Activated naive CD8-positive, alpha-beta T cell treated with anti-CD3 and anti-CD28 coated beads, Interleukin-2, amount 10 ng/mL, durations not matched to agents 7 days and 5 days (primary cell): ENCODE measurements around the gene HELT. TPM values are rescaled to one million over a fixed set of nuclear protein-coding genes. Genes with fewer than 3 reads are reported as not detected.
A peak's percentile ranks its signal among the peaks of the same experiment; 100 is the strongest.
"Not testable (repeated sequence)": the region's sequence is repeated elsewhere in the genome, so short reads cannot be mapped to it uniquely, and the experiment has no call there.

Experiments
- ATAC-seq: fragments of 150-1000 bp; cut with Tn5 transposase; one replicate; pipeline ENCODE4 v1.10.0; 2021; ENCODE audit warnings: low read depth, moderate library complexity
- POLR2A ChIA-PET: fragments of 350-600 bp; sonication (Branson Sonifier 250); formaldehyde crosslinking; loops from one replicate; lab custom pipeline; 2021; ENCODE audit warnings: antibody characterized with exemption; lab: Charles Lee
- DNase-seq: peaks from one replicate; pipeline ENCODE4 v3.0.0; 2021
- H3K27ac Mint-ChIP-seq: one replicate; pipeline ENCODE4 v1.8.0; 2022; ENCODE audit warnings: mild to moderate bottlenecking, mixed read lengths
- H3K27me3 Mint-ChIP-seq: one replicate; pipeline ENCODE4 v1.8.0; 2022; ENCODE audit warnings: mild to moderate bottlenecking, moderate library complexity, mixed read lengths
- H3K36me3 Mint-ChIP-seq: one replicate; pipeline ENCODE4 v1.8.0; 2021; ENCODE audit warnings: mild to moderate bottlenecking, mixed read lengths
- H3K4me1 Mint-ChIP-seq: one replicate; pipeline ENCODE4 v1.8.0; 2021; ENCODE audit warnings: mixed read lengths
- H3K4me3 Mint-ChIP-seq: one replicate; pipeline ENCODE4 v1.8.0; 2022; ENCODE audit warnings: mild to moderate bottlenecking, moderate library complexity, mixed read lengths
- H3K9me3 Mint-ChIP-seq: one replicate; pipeline ENCODE4 v1.8.0; 2021; ENCODE audit warnings: mixed read lengths
- total RNA-seq, 2 experiments: library from RNA; stranded (reverse); gene quantifications; one replicate each; pipeline ENCODE4 v1.2.3, GENCODE V29; 2021

The HELT gene
- not detected for total RNA-seq

GRCh38 chr4:185017964-185018772 lies at the start of gene HELT:
HELT (plus strand) TSS chr4:185018490; CDS start chr4:185018929, 439 bp downstream.
- Mint-ChIP-seq H3K4me1 (peaks cover 13% of the 10 kb centered on the region), H3K36me3 (no peaks in the 10 kb centered on the region), H3K27ac (peak within 1 kb of the TSS; percentile 48), H3K27me3 (peaks cover 91% of the 10 kb centered on the region), H3K9me3 (no peaks in the 10 kb centered on the region), H3K4me3 (peak within 1 kb of the TSS; percentile 28)
- no peak for ATAC-seq
- POLR2A ChIA-PET = interaction anchor here (0.7 kb wide), 1 partner anchor 108 kb away, joined by 3 read pairs; no protein-coding TSS in a partner anchor
- no peak for DNase-seq

- H3K9me3 Mint-ChIP-seq = peaks cover 21% of the 10 kb centered on the region
- POLR2A ChIA-PET = no interaction called here
- H3K36me3 Mint-ChIP-seq = peaks cover 2% of the 10 kb centered on the region
- peaks cover 6% of the 10 kb centered on the region for H3K27me3 Mint-ChIP-seq
- DNase-seq (no peak), ATAC-seq (no peak)
- no peak overlapping the region for H3K27ac Mint-ChIP-seq
- no peak overlapping the region for H3K4me3 Mint-ChIP-seq
- peaks cover 5% of the 10 kb centered on the region for H3K4me1 Mint-ChIP-seq
These were observed 49.5 kb upstream of the HELT start for GRCh38 chr4:184968784-184969201.

- Mint-ChIP-seq H3K4me1 (peaks cover 5% of the 10 kb centered on the region), H3K4me3 (no peak overlapping the region), H3K36me3 (peaks cover 2% of the 10 kb centered on the region), H3K27ac (no peak overlapping the region), H3K9me3 (peaks cover 21% of the 10 kb centered on the region), H3K27me3 (peaks cover 6% of the 10 kb centered on the region)
- POLR2A ChIA-PET = no interaction called here
- DNase-seq (no peak), ATAC-seq (no peak)
These were observed 48.7 kb upstream of the HELT start for GRCh38 chr4:184969610-184970009.

- Mint-ChIP-seq H3K4me3 (no peak overlapping the region), H3K4me1 (no peaks in the 10 kb centered on the region), H3K9me3 (peaks cover 12% of the 10 kb centered on the region), H3K27me3 (peaks cover 7% of the 10 kb centered on the region), H3K36me3 (no peaks in the 10 kb centered on the region), H3K27ac (no peak overlapping the region)
- DNase-seq (no peak), ATAC-seq (no peak)
- POLR2A ChIA-PET = no interaction called here
These were observed 45.3 kb upstream of the HELT start for GRCh38 chr4:184972991-184973390.

- H3K4me1 Mint-ChIP-seq, H3K27me3 Mint-ChIP-seq, POLR2A ChIA-PET, ATAC-seq, H3K9me3 Mint-ChIP-seq, H3K36me3 Mint-ChIP-seq, H3K4me3 Mint-ChIP-seq, DNase-seq, H3K27ac Mint-ChIP-seq: not testable (repeated sequence)
These were observed 41.9 kb upstream of the HELT start for GRCh38 chr4:184976348-184976747.

GRCh38 chr4:184977747-184978146 lies 40.5 kb upstream of the HELT start:
- peaks cover 2% of the 10 kb centered on the region for H3K4me1 Mint-ChIP-seq
- H3K9me3 Mint-ChIP-seq = no peaks in the 10 kb centered on the region
- H3K27ac Mint-ChIP-seq = no peak overlapping the region
- no peaks in the 10 kb centered on the region for H3K36me3 Mint-ChIP-seq
- POLR2A ChIA-PET = no interaction called here
- H3K27me3 Mint-ChIP-seq = peaks cover 8% of the 10 kb centered on the region
- no peak for DNase-seq
- no peak overlapping the region for H3K4me3 Mint-ChIP-seq
- no peak for ATAC-seq

- Mint-ChIP-seq H3K36me3 (no peaks in the 10 kb centered on the region), H3K27ac (no peak overlapping the region), H3K27me3 (peaks cover 12% of the 10 kb centered on the region), H3K4me1 (peaks cover 6% of the 10 kb centered on the region), H3K4me3 (no peak overlapping the region), H3K9me3 (no peaks in the 10 kb centered on the region)
- POLR2A ChIA-PET = no interaction called here
- DNase-seq = no peak
- no peak for ATAC-seq
These were observed 40.1 kb upstream of the HELT start for GRCh38 chr4:184978211-184978610.

- POLR2A ChIA-PET = interaction anchor here (0.6 kb wide), 1 partner anchor 91 kb away, joined by 6 read pairs; no protein-coding TSS in a partner anchor
- no peak overlapping the region for H3K27ac Mint-ChIP-seq
These were observed 38.7 kb upstream of the HELT start for GRCh38 chr4:184979461-184980124.

GRCh38 chr4:184980261-184980660 lies 38.0 kb upstream of the HELT start:
- Mint-ChIP-seq H3K4me3 (no peak overlapping the region), H3K27ac (no peak overlapping the region), H3K36me3 (no peaks in the 10 kb centered on the region), H3K4me1 (peaks cover 8% of the 10 kb centered on the region), H3K27me3 (peaks cover 12% of the 10 kb centered on the region), H3K9me3 (no peaks in the 10 kb centered on the region)
- DNase-seq (no peak), ATAC-seq (no peak)
- POLR2A ChIA-PET = interaction anchor here (0.6 kb wide), 1 partner anchor 92 kb away, joined by 6 read pairs; no protein-coding TSS in a partner anchor

More at GRCh38 chr4:184979461-184980124, 38.7 kb upstream of the HELT start:
- DNase-seq = no peak
- Mint-ChIP-seq H3K4me3 (no peak overlapping the region), H3K36me3 (no peaks in the 10 kb centered on the region), H3K27me3 (peaks cover 12% of the 10 kb centered on the region), H3K9me3 (no peaks in the 10 kb centered on the region), H3K4me1 (peaks cover 8% of the 10 kb centered on the region)
- ATAC-seq = no peak

- POLR2A ChIA-PET = interaction anchor here (0.5 to 1.0 kb wide), 2 partner anchors 238 to 1152 kb away, joined by 3 read pairs; no protein-coding TSS in a partner anchor
- DNase-seq = peak; percentile 68
- no peak overlapping the region for H3K4me3 Mint-ChIP-seq
- H3K27me3 Mint-ChIP-seq = peaks cover 9% of the 10 kb centered on the region
- ATAC-seq = peak; percentile 75
- no peaks in the 10 kb centered on the region for H3K36me3 Mint-ChIP-seq
- H3K27ac Mint-ChIP-seq = no peak overlapping the region
- peaks cover 8% of the 10 kb centered on the region for H3K4me1 Mint-ChIP-seq
- no peaks in the 10 kb centered on the region for H3K9me3 Mint-ChIP-seq
These were observed 34.5 kb upstream of the HELT start for GRCh38 chr4:184983672-184984356.

GRCh38 chr4:184987493-184988031 lies 30.7 kb upstream of the HELT start:
- no peak overlapping the region for H3K27ac Mint-ChIP-seq
- DNase-seq = no peak
- H3K36me3 Mint-ChIP-seq = no peaks in the 10 kb centered on the region

GRCh38 chr4:184988611-184989010 lies 29.7 kb upstream of the HELT start:
- POLR2A ChIA-PET = no interaction called here
- Mint-ChIP-seq H3K4me3 (no peak overlapping the region), H3K36me3 (no peaks in the 10 kb centered on the region), H3K4me1 (no peaks in the 10 kb centered on the region), H3K27ac (no peak overlapping the region), H3K27me3 (peaks cover 2% of the 10 kb centered on the region), H3K9me3 (no peaks in the 10 kb centered on the region)
- no peak for DNase-seq
- no peak for ATAC-seq

More at GRCh38 chr4:184987493-184988031, 30.7 kb upstream of the HELT start:
- H3K4me1 Mint-ChIP-seq = peaks cover 8% of the 10 kb centered on the region
- POLR2A ChIA-PET = no interaction called here
- H3K4me3 Mint-ChIP-seq = no peak overlapping the region
- no peaks in the 10 kb centered on the region for H3K9me3 Mint-ChIP-seq
- H3K27me3 Mint-ChIP-seq = peaks cover 6% of the 10 kb centered on the region
- ATAC-seq = no peak

- H3K36me3 Mint-ChIP-seq, POLR2A ChIA-PET, H3K4me3 Mint-ChIP-seq, H3K4me1 Mint-ChIP-seq, H3K9me3 Mint-ChIP-seq, ATAC-seq, H3K27ac Mint-ChIP-seq, H3K27me3 Mint-ChIP-seq, DNase-seq: not testable (repeated sequence)
These were observed 29.0 kb upstream of the HELT start for GRCh38 chr4:184989283-184989682.
